GM12878 (cell line): ENCODE data around the gene ASS1. TPM values are rescaled to one million over a fixed set of nuclear protein-coding genes. Genes with fewer than 3 reads are reported as not detected.

Experiments used
- ATAC-seq: fragments of 200-7000 bp; cut with Tn5 transposase; 3 replicates; pipeline ENCODE4 v1.9.1; 2020; ENCODE audit warnings: mild to moderate bottlenecking, moderate library complexity
- BruUV-seq: library from RNA; stranded (reverse); fragments of 400-500 nt; replicated peaks from 2 replicates; lab custom pipeline; 2021; lab: Mats Ljungman, UMichigan
- CTCF ChIA-PET: fragments of 300-600 bp; sonication (Branson Sonifier 250); formaldehyde crosslinking; extraction: SDS; loops from one replicate; lab custom pipeline; 2021; ENCODE audit warnings: inconsistent platforms; lab: Yijun Ruan, JAX
- POLR2A ChIA-PET: fragments of 350-600 bp; formaldehyde crosslinking; extraction: SDS; loops from one replicate; lab custom pipeline; 2021; ENCODE audit warnings: inconsistent platforms; lab: Charles Lee
- RAD21 ChIA-PET: fragments of 300-600 bp; sonication (Branson Sonifier 250); formaldehyde crosslinking; loops from one replicate; lab custom pipeline; 2023; ENCODE audit warnings: antibody characterized with exemption; ENCODE audit not compliant: unreplicated experiment; lab: Charles Lee
- SMC1A ChIA-PET: fragments of 300-600 bp; sonication (Branson Sonifier 250); formaldehyde crosslinking; loops from one replicate; lab custom pipeline; 2023; ENCODE audit not compliant: unreplicated experiment, uncharacterized antibody; lab: Charles Lee
- DNase-seq: peaks from one replicate; pipeline ENCODE4 v3.0.0-alpha.2; 2011; ENCODE audit warnings: low read depth, low spot score
- FAIRE-seq: peaks from 3 replicates; lab custom pipeline; 2011; peaks lifted over from hg19 to GRCh38; lab: Jason Lieb, UNC
- H2AFZ ChIP-seq: 2 replicates; pipeline ENCODE4 v1.6.0; 2011; ENCODE audit warnings: low read depth, low read length, control low read depth; ENCODE audit not compliant: control insufficient read depth
- H3K27ac ChIP-seq: 2 replicates; pipeline ENCODE4 v1.5.1; 2011; ENCODE audit warnings: control low read depth; ENCODE audit not compliant: control insufficient read depth, insufficient read depth
- H3K27me3 ChIP-seq, 2 experiments: replicated peaks in 1 of 2; 2 replicates each; pipeline versions ENCODE4 v1.6.0 to v1.6.1; 2011; ENCODE audit warnings: low read length in 1 of 2; ENCODE audit not compliant: control insufficient read depth in 2 of 2, insufficient read depth in 2 of 2
- H3K36me3 ChIP-seq, 2 experiments: 2 replicates each; pipeline ENCODE4 v1.5.1; 2011; ENCODE audit warnings: low read length in 1 of 2; ENCODE audit not compliant: control insufficient read depth in 2 of 2, insufficient read depth in 2 of 2
- H3K4me1 ChIP-seq: 2 replicates; pipeline ENCODE4 v1.6.1; 2011; ENCODE audit warnings: mild to moderate bottlenecking, low read length, moderate library complexity, mixed read lengths; ENCODE audit not compliant: control insufficient read depth, insufficient read depth
- H3K4me2 ChIP-seq: 2 replicates; pipeline ENCODE4 v1.6.0; 2011; ENCODE audit warnings: control low read depth; ENCODE audit not compliant: control insufficient read depth, insufficient read depth
- H3K4me3 ChIP-seq: fragments of 200-600 bp; sonication (generic); 2 replicates; pipeline ENCODE4 v1.5.1; 2016
- H3K79me2 ChIP-seq: 2 replicates; pipeline ENCODE4 v1.6.0; 2011; ENCODE audit warnings: low read length; ENCODE audit not compliant: control insufficient read depth, insufficient read depth
- H3K9ac ChIP-seq: 2 replicates; pipeline ENCODE4 v1.8.0; 2011; ENCODE audit warnings: low read length, control low read depth, mixed read lengths; ENCODE audit not compliant: control insufficient read depth, insufficient read depth
- H3K9me3 ChIP-seq: replicated peaks from 3 replicates; pipeline ENCODE4 v1.5.1; 2011; ENCODE audit warnings: mild to moderate bottlenecking, low read length; ENCODE audit not compliant: control insufficient read depth, insufficient read depth
- H4K20me1 ChIP-seq: 2 replicates; pipeline ENCODE4 v1.6.0; 2011; ENCODE audit not compliant: control insufficient read depth, insufficient read depth
- CREB1 ChIP-seq: IDR thresholded peaks from 2 replicates; pipeline ENCODE4 v1.6.1; 2012; ENCODE audit warnings: low read depth, mild to moderate bottlenecking, inconsistent platforms
- DPF2 ChIP-seq: fragments of 450-650 bp; IDR thresholded peaks from 2 replicates; pipeline ENCODE4 v1.6.1; 2017; ENCODE audit warnings: mild to moderate bottlenecking
- KAT2A ChIP-seq: conservative IDR thresholded peaks from 2 replicates; pipeline ENCODE4 v1.6.1; 2011; ENCODE audit warnings: low read depth, low read length; ENCODE audit not compliant: control insufficient read depth
- KLF5 ChIP-seq: fragments of 450-650 bp; IDR thresholded peaks from 2 replicates; pipeline ENCODE4 v1.6.1; 2014; ENCODE audit warnings: mild to moderate bottlenecking; ENCODE audit not compliant: partially characterized antibody
- LARP7 ChIP-seq: fragments of 450-650 bp; IDR thresholded peaks from 2 replicates; pipeline ENCODE4 v1.6.1; 2017; ENCODE audit warnings: mild to moderate bottlenecking
- NFYA ChIP-seq: IDR thresholded peaks from 2 replicates; pipeline ENCODE4 v1.6.1; 2011; ENCODE audit warnings: low read depth, mild to moderate bottlenecking, low read length, improper control_type of control experiment, borderline replicate concordance
- NFYB ChIP-seq: IDR thresholded peaks from 2 replicates; pipeline ENCODE4 v1.6.1; 2011; ENCODE audit warnings: low read depth, mild to moderate bottlenecking, low read length, improper control_type of control experiment, moderate library complexity; ENCODE audit not compliant: insufficient read depth
- RUNX3 ChIP-seq: IDR thresholded peaks from 2 replicates; pipeline ENCODE4 v1.6.1; 2012; ENCODE audit warnings: low read length, inconsistent platforms
- SREBF1 ChIP-seq: IDR thresholded peaks from 2 replicates; pipeline ENCODE4 v1.6.1; 2012; ENCODE audit warnings: mild to moderate bottlenecking, low read length
- YBX1 ChIP-seq: fragments of 450-650 bp; IDR thresholded peaks from 2 replicates; pipeline ENCODE4 v1.6.1; 2016; ENCODE audit warnings: antibody characterized with exemption
- WGBS: methylation state at CpG from one replicate; pipeline ENCODE4 v1.1.6; 2016; ENCODE audit warnings: low lambda C conversion rate; ENCODE audit not compliant: insufficient replicate concordance, insufficient coverage; ENCODE audit errors: missing lambda C conversion rate; 5-methylcytosine and 5-hydroxymethylcytosine counted together
- in situ Hi-C: fragments of 300-500 bp; cut with MboI; formaldehyde crosslinking; loops from 9 replicates; pipeline ENCODE4 v1.14.3; 2018; ENCODE audit warnings: mixed read lengths
- intact Hi-C: fragments of 100-400 bp; cut with micrococcal nuclease; formaldehyde crosslinking; loops from one replicate; pipeline ENCODE4 v1.14.2; 2022; ENCODE audit not compliant: unreplicated experiment
- polyA plus RNA-seq, 11 experiments: library from polyadenylated mRNA; depleted of rRNA in 4 of 11; unstranded in 6 of 11; stranded (reverse) in 5 of 11; fragments of >200 nt; fragmentation: Nextera tagmentation in 4 of 11; fragmentation: Illumina TruSeq in 1 of 11; extraction: Ambion mirVana in 4 of 11; extraction: Trizol in 1 of 11; gene quantifications; 1 replicate in 1 of 11; 2 replicates in 10 of 11; pipeline versions ENCODE4 v1.2.1 to v1.2.3, GENCODE V29; 2011 to 2016; ENCODE audit warnings: inconsistent platforms in 2 of 11, missing spikeins in 2 of 11, low read depth in 1 of 11
- total RNA-seq, 4 experiments: library from RNA; depleted of rRNA in 3 of 4; stranded (reverse); fragments of >200 nt in 3 of 4; fragmentation: Illumina TruSeq in 1 of 4; extraction: Trizol in 1 of 4; gene quantifications; 2 replicates each; pipeline versions ENCODE4 v1.2.1 to v1.2.3, GENCODE V29; 2013 to 2021
- TF ChIP-seq, protein P1 (sequence below): IDR thresholded peaks from 2 replicates; pipeline ENCODE4 v1.6.1; 2011; ENCODE audit warnings: borderline replicate concordance, low read depth, mild to moderate bottlenecking, moderate library complexity, mixed read lengths, low read length; ENCODE audit not compliant: insufficient read depth; ENCODE audit errors: extremely low read length

The ASS1 gene
- total and polyA plus RNA-seq, 10 of the 15 experiments (the other 5 are each of a cell fraction or from before 2014, with no cell fraction given): 0.10 to 6.1 (median 0.28) TPM; not detected in 3

DNA sequence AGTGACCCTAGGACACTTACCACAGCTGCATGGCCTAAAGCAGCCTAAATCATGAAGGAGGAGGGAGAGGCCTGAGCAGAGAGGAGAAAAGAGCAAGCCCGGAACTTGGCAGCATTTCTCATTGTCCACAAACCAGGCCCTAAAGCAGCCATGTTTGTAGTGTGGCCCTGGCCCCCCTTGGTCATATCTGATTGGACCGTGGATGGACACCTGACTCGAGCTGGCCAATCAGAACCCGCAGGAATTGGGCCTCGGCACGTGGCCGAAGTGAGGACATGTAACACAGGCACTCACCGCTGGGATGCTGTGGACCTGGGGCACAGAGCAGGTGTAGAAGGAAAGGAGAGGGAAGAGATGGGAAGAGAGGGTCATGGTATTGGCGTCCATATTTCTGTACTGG is 56.9 kb downstream of the ASS1 start:
- Histone ChIP-seq H3K4me3 (no peak overlapping the region), H3K27ac (no peak overlapping the region), H3K27me3 (peaks cover 0 to 2% of the 10 kb centered on the region in 2 experiments; a peak in 3 of 4 replicates), H3K79me2 (no peaks in the 10 kb centered on the region), H3K9ac (no peak overlapping the region), H3K4me2 (no peak overlapping the region), H3K36me3 (no peaks in the 10 kb centered on the region), H3K9me3 (no peaks in the 10 kb centered on the region), H2AFZ (no peak overlapping the region), H3K4me1 (no peaks in the 10 kb centered on the region), H4K20me1 (no peaks in the 10 kb centered on the region)
- 38% methylated on average over 9 of the region's 9 CpGs for WGBS
- ATAC-seq: no peak
- ChIA-PET POLR2A (no interaction called here), SMC1A (no interaction called here), CTCF (interaction anchor here (1.4 kb wide), 1 partner anchor 42 kb away, joined by 3 read pairs; no protein-coding TSS in a partner anchor), RAD21 (no interaction called here)
- intact Hi-C loops (no loop called here), in situ Hi-C loops (no loop called here)
- DNase-seq: no peak
- FAIRE-seq: no peak
- no TSS peak for BruUV-seq
- TF ChIP-seq NFYB (peak; percentile 64; the same call in 1 of the 2 replicates), YBX1 (no peak), KAT2A (no peak), NFYA (no peak), DPF2 (no peak), RUNX3 (no peak), CREB1 (no peak), SREBF1 (no peak), KLF5 (no peak), LARP7 (no peak)
- TF ChIP-seq, protein P1, sequence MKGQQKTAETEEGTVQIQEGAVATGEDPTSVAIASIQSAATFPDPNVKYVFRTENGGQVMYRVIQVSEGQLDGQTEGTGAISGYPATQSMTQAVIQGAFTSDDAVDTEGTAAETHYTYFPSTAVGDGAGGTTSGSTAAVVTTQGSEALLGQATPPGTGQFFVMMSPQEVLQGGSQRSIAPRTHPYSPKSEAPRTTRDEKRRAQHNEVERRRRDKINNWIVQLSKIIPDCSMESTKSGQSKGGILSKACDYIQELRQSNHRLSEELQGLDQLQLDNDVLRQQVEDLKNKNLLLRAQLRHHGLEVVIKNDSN: peak; percentile 39
